Measurements from ENCODE around the gene PDPK1.

DNA sequence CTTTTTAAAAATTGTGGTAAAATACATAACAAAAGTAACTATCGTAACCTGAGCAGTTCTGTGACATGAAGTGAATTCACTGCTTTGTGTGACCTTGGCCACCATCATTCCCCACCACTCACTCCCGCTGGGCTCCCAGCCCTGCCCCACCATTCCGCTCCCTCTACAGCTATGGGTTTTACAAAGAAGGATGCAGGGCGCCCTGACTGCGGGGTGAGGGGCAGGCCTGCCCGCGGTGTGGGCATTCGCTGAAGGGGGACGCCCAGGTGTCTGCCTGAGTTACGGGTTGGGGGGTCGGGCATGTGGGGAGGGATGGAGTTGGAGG lies 6.5 kb upstream of the PDPK1 start, which contains the start of gene CEMP1:
- TF ChIP-seq TEAD4 (IDR thresholded peaks at IDR 0.05) (no peak), EP300 (IDR thresholded peaks at IDR 0.05; ENCODE audit: borderline replicate concordance) (no peak), ZBTB7A (IDR thresholded peaks at IDR 0.05; ENCODE audit: low read depth) (no peak), CEBPB (IDR thresholded peaks at IDR 0.05) (no peak), USF1 (IDR thresholded peaks at IDR 0.05) (no peak), CREB1 (IDR thresholded peaks at IDR 0.05; ENCODE audit: low read depth) (no peak), TCF12 (IDR thresholded peaks at IDR 0.05; ENCODE audit: low read depth) (no peak), EGR1 (IDR thresholded peaks at IDR 0.05) (no peak), TAF1 (IDR thresholded peaks at IDR 0.05; ENCODE audit: low read depth) (no peak)
- TF ChIP-seq, protein P1, sequence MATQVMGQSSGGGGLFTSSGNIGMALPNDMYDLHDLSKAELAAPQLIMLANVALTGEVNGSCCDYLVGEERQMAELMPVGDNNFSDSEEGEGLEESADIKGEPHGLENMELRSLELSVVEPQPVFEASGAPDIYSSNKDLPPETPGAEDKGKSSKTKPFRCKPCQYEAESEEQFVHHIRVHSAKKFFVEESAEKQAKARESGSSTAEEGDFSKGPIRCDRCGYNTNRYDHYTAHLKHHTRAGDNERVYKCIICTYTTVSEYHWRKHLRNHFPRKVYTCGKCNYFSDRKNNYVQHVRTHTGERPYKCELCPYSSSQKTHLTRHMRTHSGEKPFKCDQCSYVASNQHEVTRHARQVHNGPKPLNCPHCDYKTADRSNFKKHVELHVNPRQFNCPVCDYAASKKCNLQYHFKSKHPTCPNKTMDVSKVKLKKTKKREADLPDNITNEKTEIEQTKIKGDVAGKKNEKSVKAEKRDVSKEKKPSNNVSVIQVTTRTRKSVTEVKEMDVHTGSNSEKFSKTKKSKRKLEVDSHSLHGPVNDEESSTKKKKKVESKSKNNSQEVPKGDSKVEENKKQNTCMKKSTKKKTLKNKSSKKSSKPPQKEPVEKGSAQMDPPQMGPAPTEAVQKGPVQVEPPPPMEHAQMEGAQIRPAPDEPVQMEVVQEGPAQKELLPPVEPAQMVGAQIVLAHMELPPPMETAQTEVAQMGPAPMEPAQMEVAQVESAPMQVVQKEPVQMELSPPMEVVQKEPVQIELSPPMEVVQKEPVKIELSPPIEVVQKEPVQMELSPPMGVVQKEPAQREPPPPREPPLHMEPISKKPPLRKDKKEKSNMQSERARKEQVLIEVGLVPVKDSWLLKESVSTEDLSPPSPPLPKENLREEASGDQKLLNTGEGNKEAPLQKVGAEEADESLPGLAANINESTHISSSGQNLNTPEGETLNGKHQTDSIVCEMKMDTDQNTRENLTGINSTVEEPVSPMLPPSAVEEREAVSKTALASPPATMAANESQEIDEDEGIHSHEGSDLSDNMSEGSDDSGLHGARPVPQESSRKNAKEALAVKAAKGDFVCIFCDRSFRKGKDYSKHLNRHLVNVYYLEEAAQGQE (IDR thresholded peaks at IDR 0.05; ENCODE audit: low read depth), result no peak
